ENCODE data around the gene INCA1. TPM values are rescaled to one million over a fixed set of nuclear protein-coding genes. Genes with fewer than 3 reads are reported as not detected.
A peak's percentile ranks its signal among the peaks of the same experiment; 100 is the strongest.

Gene INCA1
- total RNA-seq, 4 donors from 2014 or later = 1.0 to 2.3 (median 1.4) TPM

- peak overlapping the region in 1 of 3 donors; percentile 94 for H3K27ac ChIP-seq
- intact Hi-C loops (cut with DNase I) = no loop called here
- H3K9me3 ChIP-seq = no peaks in the 10 kb centered on the region
- 33 to 47% methylated on average over 11 to 16 of the region's 16 CpGs for WGBS, 2 donors
- no peaks in the 10 kb centered on the region for H3K27me3 ChIP-seq
- no peak for TF ChIP-seq CTCF (IDR thresholded peaks at IDR 0.05)
- no peak for TF ChIP-seq POLR2A (IDR thresholded peaks at IDR 0.05)
- peaks cover 12 to 40% of the 10 kb centered on the region in 2 donors for H3K4me1 ChIP-seq
- no peak for DNase-seq
- peaks cover 7% of the 10 kb centered on the region in 2 donors for H3K36me3 ChIP-seq
- peak overlapping the region in 1 of 3 donors; percentile 98 for H3K4me3 ChIP-seq (replicated peaks in 1 of 3)
These were observed 50.9 kb downstream of the INCA1 start for GRCh38 chr17:4946312-4946976.

- no peaks in the 10 kb centered on the region for H3K9me3 ChIP-seq
- TF ChIP-seq CTCF (IDR thresholded peaks at IDR 0.05) (no peak), POLR2A (IDR thresholded peaks at IDR 0.05) (no peak)
- WGBS, 2 donors = 53 to 61% methylated on average over 4 of the region's 4 CpGs
- no peak overlapping the region for H3K27ac ChIP-seq
- H3K4me1 ChIP-seq = peaks cover 17 to 40% of the 10 kb centered on the region in 2 donors
- H3K4me3 ChIP-seq (replicated peaks in 1 of 3) = no peak overlapping the region
- H3K36me3 ChIP-seq = peaks cover 7% of the 10 kb centered on the region in 2 donors
- intact Hi-C loops (cut with DNase I) = no loop called here
- H3K27me3 ChIP-seq = no peaks in the 10 kb centered on the region
- no peak for DNase-seq
These were observed 51.4 kb downstream of the INCA1 start for GRCh38 chr17:4945944-4946280.

GRCh38 chr17:4945176-4945943 is 52.0 kb downstream of the INCA1 start:
- TF ChIP-seq CTCF (IDR thresholded peaks at IDR 0.05) = no peak
- no peak for TF ChIP-seq POLR2A (IDR thresholded peaks at IDR 0.05)
- peak; percentile 31 to 37 for DNase-seq
- Histone ChIP-seq H3K4me3 (replicated peaks in 1 of 3) (no peak overlapping the region), H3K4me1 (peaks cover 18 to 36% of the 10 kb centered on the region in 2 donors), H3K9me3 (no peaks in the 10 kb centered on the region), H3K36me3 (peaks cover 7% of the 10 kb centered on the region in 2 donors), H3K27ac (peak overlapping the region in 1 of 3 donors; percentile 45), H3K27me3 (no peaks in the 10 kb centered on the region)
- 62 to 65% methylated on average over 7 of the region's 7 CpGs for WGBS, 2 donors
- intact Hi-C loops (cut with DNase I) = no loop called here

- no peak for TF ChIP-seq POLR2A (IDR thresholded peaks at IDR 0.05)
- no peak for TF ChIP-seq CTCF (IDR thresholded peaks at IDR 0.05)
- intact Hi-C loops (cut with DNase I) = no loop called here
- no peak for DNase-seq
- H3K27me3 ChIP-seq = no peaks in the 10 kb centered on the region
- H3K36me3 ChIP-seq = peaks cover 7% of the 10 kb centered on the region in 2 donors
- no peaks in the 10 kb centered on the region for H3K9me3 ChIP-seq
- H3K4me3 ChIP-seq (replicated peaks in 1 of 3) = no peak overlapping the region
- WGBS, 2 donors = 67 to 69% methylated on average over 6 to 8 of the region's 8 CpGs
- peak overlapping the region in 1 of 3 donors; percentile 45 for H3K27ac ChIP-seq
- H3K4me1 ChIP-seq = peaks cover 14 to 32% of the 10 kb centered on the region in 2 donors
These were observed 52.7 kb downstream of the INCA1 start for GRCh38 chr17:4944554-4945175.
